Upper lobe of left lung (tissue), 6 donors: ENCODE measurements around the gene ITGA1. TPM values are rescaled to one million over a fixed set of nuclear protein-coding genes. Genes with fewer than 3 reads are reported as not detected.
A peak's percentile ranks its signal among the peaks of the same experiment; 100 is the strongest.

ENCODE experiments used
- ATAC-seq, 2 donors: fragments of 200-7000 bp; cut with Tn5 transposase; one replicate each; pipeline ENCODE4 v1.9.1; 2022; ENCODE audit warnings: mild to moderate bottlenecking in 2 of 2, moderate library complexity in 2 of 2; ENCODE audit not compliant: low FRiP score in 2 of 2
- DNase-seq, 2 donors: peaks; one replicate each; pipeline ENCODE4 v3.0.0-alpha.2; 2019 to 2020
- H3K27ac ChIP-seq, 4 donors: fragments of 200-600 bp; sonication (generic); one replicate each; pipeline ENCODE4 v1.5.1; 2016 to 2019
- H3K27me3 ChIP-seq, 4 donors: fragments of 200-600 bp; sonication (generic); one replicate each; pipeline ENCODE4 v1.5.1; 2017 to 2019
- H3K36me3 ChIP-seq, 4 donors: fragments of 200-600 bp; sonication (generic); one replicate each; pipeline ENCODE4 v1.5.1; 2016 to 2019
- H3K4me1 ChIP-seq, 4 donors: fragments of 200-600 bp; sonication (generic); one replicate each; pipeline ENCODE4 v1.5.1; 2018 to 2019
- H3K4me3 ChIP-seq, 4 donors: fragments of 200-600 bp; sonication (generic); one replicate each; pipeline ENCODE4 v1.5.1; 2017 to 2019; ENCODE audit warnings: mild to moderate bottlenecking in 2 of 4, moderate library complexity in 1 of 4
- H3K9me3 ChIP-seq, 4 donors: fragments of 200-600 bp; sonication (generic); one replicate each; pipeline ENCODE4 v1.5.1; 2018 to 2019
- EP300 ChIP-seq, 4 donors: sonication (generic); formaldehyde crosslinking; IDR thresholded peaks; one replicate each; pipeline ENCODE4 v1.5.1; 2017; ENCODE audit warnings: antibody characterized with exemption in 4 of 4, control low read depth in 2 of 4
- POLR2A ChIP-seq, 4 donors: fragments of 450-650 bp; IDR thresholded peaks; one replicate each; pipeline ENCODE4 v1.5.1; 2016 to 2017; ENCODE audit warnings: antibody characterized with exemption in 4 of 4, mild to moderate bottlenecking in 2 of 4
- POLR2AphosphoS5 ChIP-seq, 2 donors: sonication (generic); formaldehyde crosslinking; IDR thresholded peaks; one replicate each; pipeline ENCODE4 v1.5.1; 2017; ENCODE audit warnings: antibody characterized with exemption in 2 of 2
- WGBS, 2 donors: methylation state at CpG; one replicate each; pipeline ENCODE4 v1.1.5; 2017 to 2018; 5-methylcytosine and 5-hydroxymethylcytosine counted together
- total RNA-seq, 6 donors: library from RNA; depleted of rRNA in 4 of 6; stranded (reverse); fragments of >200 nt in 4 of 6; gene quantifications; one replicate each; pipeline versions ENCODE4 v1.1.0 to v1.2.1, GENCODE V29; 2016 to 2021
- TF ChIP-seq, protein P1 (sequence below), 6 experiments: fragments of 450-650 bp in 4 of 6; fragments of 200-600 bp in 2 of 6; sonication (generic) in 2 of 6; IDR thresholded peaks; one replicate each; pipeline ENCODE4 v1.5.1; 2016 to 2019; ENCODE audit warnings: antibody characterized with exemption in 6 of 6
- donor health status: DM: no; HTN: no; CAD: no; lungs with moderate emphysema.
- donor health status: DM: no; HTN: yes; CAD: no; lungs with severe emphysema.

ITGA1 gene
- 100 to 1,000 TPM in 1 of 6 donors, 10 to 100 TPM in 5; 19.9 to 134 (median 60.8) TPM for total RNA-seq

DNA sequence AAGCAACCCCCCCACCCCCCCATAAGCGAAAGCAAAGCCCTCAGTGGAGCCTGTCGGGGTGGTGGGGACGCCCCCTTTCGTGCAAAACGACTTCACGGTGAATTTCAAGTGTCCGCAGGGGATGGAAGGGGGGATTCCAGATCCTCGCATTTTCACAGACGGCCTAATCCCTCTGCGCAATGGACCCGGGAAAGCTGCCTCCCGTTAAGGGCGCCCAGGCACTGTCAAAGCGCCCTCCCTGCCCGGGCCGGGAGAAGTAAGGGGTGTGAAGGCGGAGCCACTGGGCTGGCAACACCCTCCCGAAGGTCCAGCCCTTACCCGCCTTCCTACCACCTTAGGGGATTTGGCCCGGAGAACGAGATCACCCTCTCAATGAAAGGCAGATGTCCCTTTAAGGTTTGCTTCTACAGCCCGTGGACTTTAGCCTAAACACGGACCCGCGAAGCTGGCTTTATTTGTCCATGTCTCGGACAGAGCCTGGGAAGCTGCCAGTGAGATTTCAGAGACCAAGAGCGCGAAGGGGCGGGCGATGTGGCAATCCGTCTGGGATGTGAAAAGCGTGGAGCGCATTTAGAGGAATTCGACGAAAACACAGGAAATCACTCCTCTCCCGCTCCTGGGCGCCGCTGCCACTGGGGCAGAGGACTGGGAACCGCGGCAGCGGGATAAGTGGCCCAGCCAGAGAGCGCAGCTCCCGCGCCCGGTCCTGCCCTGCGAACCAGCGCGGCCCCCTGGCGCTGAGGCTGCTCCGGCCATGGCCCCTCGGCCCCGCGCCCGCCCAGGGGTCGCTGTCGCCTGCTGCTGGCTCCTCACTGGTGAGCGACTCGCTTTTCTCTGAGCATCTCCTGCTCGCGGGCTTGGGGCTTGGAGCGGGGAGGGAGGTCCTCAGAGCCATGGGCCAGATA lies at the start of gene ITGA1, which contains the start of gene PELO:
TSS of gene ITGA1 (plus strand) at position 317 of the 905 bp plus-strand sequence. CDS start at position 755, 438 bp downstream.
TSS of gene PELO (plus strand) at position 317 of the 905 bp plus-strand sequence. CDS start 12,479 bp downstream, outside the sequence.
- no peak for TF ChIP-seq EP300 (IDR thresholded peaks at IDR 0.05)
- TF ChIP-seq POLR2A (IDR thresholded peaks at IDR 0.05), result peak in 3 of 4 donors; percentile 45 to 61 (median 50)
- TF ChIP-seq POLR2AphosphoS5 (IDR thresholded peaks at IDR 0.05), result peak; percentile 11 to 63
- TF ChIP-seq, protein P1, sequence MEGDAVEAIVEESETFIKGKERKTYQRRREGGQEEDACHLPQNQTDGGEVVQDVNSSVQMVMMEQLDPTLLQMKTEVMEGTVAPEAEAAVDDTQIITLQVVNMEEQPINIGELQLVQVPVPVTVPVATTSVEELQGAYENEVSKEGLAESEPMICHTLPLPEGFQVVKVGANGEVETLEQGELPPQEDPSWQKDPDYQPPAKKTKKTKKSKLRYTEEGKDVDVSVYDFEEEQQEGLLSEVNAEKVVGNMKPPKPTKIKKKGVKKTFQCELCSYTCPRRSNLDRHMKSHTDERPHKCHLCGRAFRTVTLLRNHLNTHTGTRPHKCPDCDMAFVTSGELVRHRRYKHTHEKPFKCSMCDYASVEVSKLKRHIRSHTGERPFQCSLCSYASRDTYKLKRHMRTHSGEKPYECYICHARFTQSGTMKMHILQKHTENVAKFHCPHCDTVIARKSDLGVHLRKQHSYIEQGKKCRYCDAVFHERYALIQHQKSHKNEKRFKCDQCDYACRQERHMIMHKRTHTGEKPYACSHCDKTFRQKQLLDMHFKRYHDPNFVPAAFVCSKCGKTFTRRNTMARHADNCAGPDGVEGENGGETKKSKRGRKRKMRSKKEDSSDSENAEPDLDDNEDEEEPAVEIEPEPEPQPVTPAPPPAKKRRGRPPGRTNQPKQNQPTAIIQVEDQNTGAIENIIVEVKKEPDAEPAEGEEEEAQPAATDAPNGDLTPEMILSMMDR (IDR thresholded peaks at IDR 0.05), result peak; percentile 19 to 75 (median 52)
- WGBS, 2 donors, result 0 to 1% methylated on average over 25 to 60 of the region's 61 CpGs
- H3K4me3 ChIP-seq, result peak within 1 kb of the TSS; percentile 51 to 81 (median 61)

GRCh38 chr5:52738095-52738506 lies 49.6 kb upstream of the ITGA1 start:
- Histone ChIP-seq H3K36me3 (no peaks in the 10 kb centered on the region), H3K4me3 (no peak overlapping the region), H3K27ac (no peak overlapping the region), H3K4me1 (peaks cover 0 to 7% (median 4%) of the 10 kb centered on the region in 4 donors), H3K27me3 (no peaks in the 10 kb centered on the region), H3K9me3 (no peaks in the 10 kb centered on the region)
- TF ChIP-seq POLR2A (IDR thresholded peaks at IDR 0.05), result no peak
- no peak for TF ChIP-seq POLR2AphosphoS5 (IDR thresholded peaks at IDR 0.05)
- TF ChIP-seq, protein P1 (IDR thresholded peaks at IDR 0.05), result no peak
- no peak for TF ChIP-seq EP300 (IDR thresholded peaks at IDR 0.05)
- ATAC-seq, result no peak
- DNase-seq, result no peak

More for the DNA sequence above, at the start of gene ITGA1, which contains the start of gene PELO:
- peaks cover 7 to 21% (median 11%) of the 10 kb centered on the region in 4 donors for H3K4me1 ChIP-seq
- no peaks in the 10 kb centered on the region for H3K9me3 ChIP-seq
- no peaks in the 10 kb centered on the region for H3K27me3 ChIP-seq
- peak within 1 kb of the TSS; percentile 88 to 94 (median 89) for H3K27ac ChIP-seq
- H3K36me3 ChIP-seq, result no peaks in the 10 kb centered on the region
- peak; percentile 90 to 94 for ATAC-seq
- DNase-seq, result peak; percentile 81 to 92

GRCh38 chr5:52740007-52740406 lies 47.7 kb upstream of the ITGA1 start:
- Histone ChIP-seq H3K4me3 (no peak overlapping the region), H3K9me3 (no peaks in the 10 kb centered on the region), H3K27ac (no peak overlapping the region), H3K4me1 (peaks cover 8 to 22% (median 12%) of the 10 kb centered on the region in 4 donors), H3K27me3 (no peaks in the 10 kb centered on the region), H3K36me3 (no peaks in the 10 kb centered on the region)
- WGBS, 2 donors, result 53 to 62% methylated on average over 2 of the region's 2 CpGs
- no peak for ATAC-seq
- DNase-seq, result no peak
- no peak for TF ChIP-seq EP300 (IDR thresholded peaks at IDR 0.05)
- TF ChIP-seq POLR2AphosphoS5 (IDR thresholded peaks at IDR 0.05), result no peak
- TF ChIP-seq, protein P1 (IDR thresholded peaks at IDR 0.05), result no peak
- no peak for TF ChIP-seq POLR2A (IDR thresholded peaks at IDR 0.05)

GRCh38 chr5:52743012-52743411 lies 44.7 kb upstream of the ITGA1 start:
- Histone ChIP-seq H3K36me3 (no peaks in the 10 kb centered on the region), H3K9me3 (no peaks in the 10 kb centered on the region), H3K27me3 (no peaks in the 10 kb centered on the region), H3K27ac (no peak overlapping the region), H3K4me3 (no peak overlapping the region), H3K4me1 (peaks cover 8 to 22% (median 12%) of the 10 kb centered on the region in 4 donors)
- ATAC-seq, result no peak
- TF ChIP-seq, protein P1 (IDR thresholded peaks at IDR 0.05), result no peak
- 54 to 69% methylated on average over 2 of the region's 2 CpGs for WGBS, 2 donors
- DNase-seq, result no peak
